Ureter (tissue), 1 donor: ENCODE results near the gene GIMAP2. TPM values are rescaled to one million over a fixed set of nuclear protein-coding genes. Genes with fewer than 3 reads are reported as not detected.

Source experiments
- DNase-seq: peaks from one replicate; pipeline ENCODE4 v3.0.0-alpha.2; 2020; ENCODE audit warnings: low spot score
- total RNA-seq: library from RNA; stranded (reverse); gene quantifications from one replicate; pipeline ENCODE4 v1.2.4, GENCODE V29; 2023
- donor health status: DM: yes; HTN: yes; CAD: no.

The GIMAP2 gene
- total RNA-seq, 1 donor from 2014 or later, result 11.5 TPM

- DNase-seq, result no peak
These were observed 48.1 kb downstream of the GIMAP2 start for GRCh38 chr7:150733482-150734095.

- DNase-seq, result no peak
These were observed 48.7 kb downstream of the GIMAP2 start for GRCh38 chr7:150734254-150734653.

- DNase-seq, result no peak
These were observed 50.3 kb downstream of the GIMAP2 start for GRCh38 chr7:150735596-150736358.

GRCh38 chr7:150736864-150737263 is 51.4 kb downstream of the GIMAP2 start:
- no peak for DNase-seq

GRCh38 chr7:150737265-150738055 is 52.0 kb downstream of the GIMAP2 start, which contains the start of gene GIMAP5:
Gene GIMAP5 (plus strand): TSS chr7:150737418. CDS start chr7:150740885, 3,467 bp downstream.
- DNase-seq, result no peak

GRCh38 chr7:150738092-150738491 is 52.6 kb downstream of the GIMAP2 start:
- no peak for DNase-seq

GRCh38 chr7:150738591-150739001 is 53.1 kb downstream of the GIMAP2 start:
- DNase-seq, result no peak

- DNase-seq, result no peak
These were observed 53.5 kb downstream of the GIMAP2 start for GRCh38 chr7:150739033-150739432.

- no peak for DNase-seq
These were observed 54.5 kb downstream of the GIMAP2 start for GRCh38 chr7:150740053-150740452.

GRCh38 chr7:150742286-150742968 is 56.9 kb downstream of the GIMAP2 start:
- no peak for DNase-seq

Other genes with a start within 250 kb of the GIMAP2 start
- gene GIMAP8, start 235.1 kb upstream of the GIMAP2 start, total RNA-seq, result 13.6 TPM
- gene GIMAP7, start 170.8 kb upstream of the GIMAP2 start, total RNA-seq, result 24.5 TPM
- gene GIMAP4, start 118.3 kb upstream of the GIMAP2 start, total RNA-seq, result 23.5 TPM
- 26.3 TPM for gene GIMAP6, start 53.3 kb upstream of the GIMAP2 start, total RNA-seq
- gene GIMAP1, start 30.9 kb downstream of the GIMAP2 start, total RNA-seq, result 3.5 TPM
- gene GIMAP5, start 51.7 kb downstream of the GIMAP2 start, total RNA-seq, result 19.2 TPM
- 32.7 TPM for gene TMEM176B, start 114.7 kb downstream of the GIMAP2 start, total RNA-seq
- gene TMEM176A, start 115.1 kb downstream of the GIMAP2 start, total RNA-seq, result 30.7 TPM
- gene AOC1, start 166.8 kb downstream of the GIMAP2 start, total RNA-seq, result 1.5 TPM